HG02981 (cell line): ENCODE results near the gene SIPA1L2.

Source experiments
- ATAC-seq: cut with Tn5 transposase; IDR thresholded peaks from one replicate; pipeline ENCODE4 v1.9.1; 2021; ENCODE audit warnings: mild to moderate bottlenecking, moderate library complexity; ENCODE audit not compliant: unreplicated experiment

SIPA1L2 gene

GRCh38 chr1:232593717-232594502 is 36.0 kb downstream of the SIPA1L2 start:
- ATAC-seq, result no peak

GRCh38 chr1:232591344-232591743 is 38.6 kb downstream of the SIPA1L2 start:
- ATAC-seq, result no peak

GRCh38 chr1:232590744-232591082 is 39.2 kb downstream of the SIPA1L2 start:
- ATAC-seq, result peak; percentile 70

GRCh38 chr1:232589812-232590743 is 39.9 kb downstream of the SIPA1L2 start:
- peak; percentile 29 for ATAC-seq

- no peak for ATAC-seq
These were observed 40.7 kb downstream of the SIPA1L2 start for GRCh38 chr1:232589111-232589811.

GRCh38 chr1:232587141-232588008 is 42.6 kb downstream of the SIPA1L2 start:
- ATAC-seq, result no peak

- no peak for ATAC-seq
These were observed 43.3 kb downstream of the SIPA1L2 start for GRCh38 chr1:232586679-232587078.

- no peak for ATAC-seq
These were observed 44.4 kb downstream of the SIPA1L2 start for GRCh38 chr1:232585486-232585885.

- no peak for ATAC-seq
These were observed 48.0 kb downstream of the SIPA1L2 start for GRCh38 chr1:232581932-232582331.
